GM21360 (cell line): Measurements from ENCODE around the gene CDV3.
A peak's percentile ranks its signal among the peaks of the same experiment; 100 is the strongest.

Source experiments
- ATAC-seq: cut with Tn5 transposase; IDR thresholded peaks from one replicate; pipeline ENCODE4 v1.9.1; 2021; ENCODE audit warnings: mild to moderate bottlenecking, moderate library complexity; ENCODE audit not compliant: unreplicated experiment

The CDV3 gene

GRCh38 chr3:133563816-133564215, 9.7 kb upstream of the CDV3 start:
- no peak for ATAC-seq

- ATAC-seq = no peak
These were observed 5.0 kb upstream of the CDV3 start for GRCh38 chr3:133568294-133569014.

GRCh38 chr3:133570139-133570936, 3.1 kb upstream of the CDV3 start:
- no peak for ATAC-seq

GRCh38 chr3:133570937-133571320, 2.6 kb upstream of the CDV3 start:
- no peak for ATAC-seq

- no peak for ATAC-seq
These were observed 1.1 kb upstream of the CDV3 start for GRCh38 chr3:133572158-133573053.

- ATAC-seq = peak; percentile 69
These were observed 345 bp upstream of the CDV3 start for GRCh38 chr3:133573054-133573628.

GRCh38 chr3:133574260-133574881, 885 bp downstream of the CDV3 start:
- ATAC-seq = peak; percentile 35

- ATAC-seq = no peak
These were observed 1.6 kb downstream of the CDV3 start for GRCh38 chr3:133575086-133575485.

- no peak for ATAC-seq
These were observed 2.7 kb downstream of the CDV3 start for GRCh38 chr3:133576169-133576568.

- ATAC-seq = no peak
These were observed 5.2 kb downstream of the CDV3 start for GRCh38 chr3:133578548-133579191.

- ATAC-seq = no peak
These were observed 9.9 kb downstream of the CDV3 start for GRCh38 chr3:133583396-133583795.

- no peak for ATAC-seq
These were observed 14.5 kb downstream of the CDV3 start for GRCh38 chr3:133588035-133588434.

- no peak for ATAC-seq
These were observed 15.4 kb downstream of the CDV3 start for GRCh38 chr3:133588784-133589465.

- no peak for ATAC-seq
These were observed 16.0 kb downstream of the CDV3 start for GRCh38 chr3:133589503-133589902.

- ATAC-seq = no peak
These were observed 17.8 kb downstream of the CDV3 start for GRCh38 chr3:133591271-133591742.

GRCh38 chr3:133592843-133593242, 19.4 kb downstream of the CDV3 start:
- ATAC-seq = no peak

GRCh38 chr3:133593243-133593642, 19.8 kb downstream of the CDV3 start:
- no peak for ATAC-seq

- ATAC-seq = no peak
These were observed 21.9 kb downstream of the CDV3 start for GRCh38 chr3:133595341-133595740.

- no peak for ATAC-seq
These were observed 24.9 kb downstream of the CDV3 start for GRCh38 chr3:133598405-133598804.
